ENCODE measurements around the gene ALDH4A1. TPM values are rescaled to one million over a fixed set of nuclear protein-coding genes. Genes with fewer than 3 reads are reported as not detected.
A peak's percentile ranks its signal among the peaks of the same experiment; 100 is the strongest.

ALDH4A1 gene
- total RNA-seq, 3 donors from 2014 or later (not counting 1 experiment from before 2014, with no cell fraction given), result 3.4 to 4.1 (median 3.7) TPM

DNA sequence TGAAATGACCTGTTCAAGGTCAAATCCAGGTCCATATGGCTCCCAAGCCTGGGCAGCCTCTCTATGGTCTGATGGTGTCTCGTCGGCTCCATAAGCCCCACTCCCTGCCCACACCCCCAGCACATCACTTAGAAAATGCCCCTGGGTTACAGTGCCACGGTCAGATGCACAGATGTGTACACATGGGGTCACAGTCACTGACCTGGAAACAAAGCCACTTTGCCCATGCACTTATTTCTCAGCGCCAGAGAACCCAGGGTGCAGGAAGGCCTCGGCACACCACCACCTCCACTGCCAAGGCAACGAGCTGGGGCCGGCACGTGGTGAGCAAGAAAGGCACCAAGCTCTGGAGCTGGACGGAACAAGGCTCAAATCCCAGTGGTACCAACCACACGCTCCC lies 29.4 kb upstream of the ALDH4A1 start:
- H3K27ac ChIP-seq (ENCODE audit: low read length), result no peak overlapping the region
- peaks cover 65 to 80% of the 10 kb centered on the region in 2 donors for H3K4me1 Mint-ChIP-seq
- no peak overlapping the region for H3K4me3 ChIP-seq (ENCODE audit: low read length)
- H3K36me3 ChIP-seq (ENCODE audit: control insufficient read depth, insufficient read depth, low read length), result no peaks in the 10 kb centered on the region
- H3K4me3 Mint-ChIP-seq, result no peak overlapping the region
- intact Hi-C loops (cut with micrococcal nuclease), result no loop called here
- H3K27me3 ChIP-seq (ENCODE audit: control insufficient read depth, insufficient read depth, low read length), result no peaks in the 10 kb centered on the region
- peak overlapping the region; percentile 53 to 70 for H3K27ac Mint-ChIP-seq
- no peaks in the 10 kb centered on the region for H3K9me3 Mint-ChIP-seq
- H3K4me1 ChIP-seq (ENCODE audit: control insufficient read depth, insufficient read depth, low read length), result peaks cover 79% of the 10 kb centered on the region
- WGBS (ENCODE audit: insufficient coverage), result 79% methylated on average over 10 of the region's 10 CpGs
- no peaks in the 10 kb centered on the region for H3K9me3 ChIP-seq (ENCODE audit: control insufficient read depth, insufficient read depth, low read length)
- DNase-seq (no peak), ATAC-seq (no peak)
- H3K27me3 Mint-ChIP-seq (ENCODE audit: low read depth in 2 of 2), result no peaks in the 10 kb centered on the region
- no peaks in the 10 kb centered on the region for H3K36me3 Mint-ChIP-seq
- TF ChIP-seq, protein P1, sequence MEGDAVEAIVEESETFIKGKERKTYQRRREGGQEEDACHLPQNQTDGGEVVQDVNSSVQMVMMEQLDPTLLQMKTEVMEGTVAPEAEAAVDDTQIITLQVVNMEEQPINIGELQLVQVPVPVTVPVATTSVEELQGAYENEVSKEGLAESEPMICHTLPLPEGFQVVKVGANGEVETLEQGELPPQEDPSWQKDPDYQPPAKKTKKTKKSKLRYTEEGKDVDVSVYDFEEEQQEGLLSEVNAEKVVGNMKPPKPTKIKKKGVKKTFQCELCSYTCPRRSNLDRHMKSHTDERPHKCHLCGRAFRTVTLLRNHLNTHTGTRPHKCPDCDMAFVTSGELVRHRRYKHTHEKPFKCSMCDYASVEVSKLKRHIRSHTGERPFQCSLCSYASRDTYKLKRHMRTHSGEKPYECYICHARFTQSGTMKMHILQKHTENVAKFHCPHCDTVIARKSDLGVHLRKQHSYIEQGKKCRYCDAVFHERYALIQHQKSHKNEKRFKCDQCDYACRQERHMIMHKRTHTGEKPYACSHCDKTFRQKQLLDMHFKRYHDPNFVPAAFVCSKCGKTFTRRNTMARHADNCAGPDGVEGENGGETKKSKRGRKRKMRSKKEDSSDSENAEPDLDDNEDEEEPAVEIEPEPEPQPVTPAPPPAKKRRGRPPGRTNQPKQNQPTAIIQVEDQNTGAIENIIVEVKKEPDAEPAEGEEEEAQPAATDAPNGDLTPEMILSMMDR (IDR thresholded peaks at IDR 0.05), result no peak

DNA sequence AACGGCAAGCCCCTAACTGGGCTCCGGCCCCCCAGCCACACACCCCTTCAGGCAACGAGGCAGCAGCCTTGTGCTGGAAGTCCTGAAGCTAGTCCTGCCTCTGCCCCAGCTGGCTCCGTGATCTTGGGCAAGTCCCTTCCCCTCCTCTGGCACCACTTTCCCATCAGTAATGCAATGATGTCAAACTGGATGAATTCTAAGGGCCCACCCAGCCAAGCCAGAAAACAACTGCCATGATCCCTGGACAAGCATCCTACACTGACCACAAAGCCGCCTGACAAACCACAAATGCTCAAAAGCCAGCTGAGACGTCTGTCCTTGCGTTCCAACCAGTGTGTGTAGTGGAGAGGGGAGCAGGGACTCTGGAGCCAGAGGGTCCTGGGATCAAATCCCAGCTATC lies 27.3 kb upstream of the ALDH4A1 start:
- intact Hi-C loops (cut with micrococcal nuclease), result no loop called here

DNA sequence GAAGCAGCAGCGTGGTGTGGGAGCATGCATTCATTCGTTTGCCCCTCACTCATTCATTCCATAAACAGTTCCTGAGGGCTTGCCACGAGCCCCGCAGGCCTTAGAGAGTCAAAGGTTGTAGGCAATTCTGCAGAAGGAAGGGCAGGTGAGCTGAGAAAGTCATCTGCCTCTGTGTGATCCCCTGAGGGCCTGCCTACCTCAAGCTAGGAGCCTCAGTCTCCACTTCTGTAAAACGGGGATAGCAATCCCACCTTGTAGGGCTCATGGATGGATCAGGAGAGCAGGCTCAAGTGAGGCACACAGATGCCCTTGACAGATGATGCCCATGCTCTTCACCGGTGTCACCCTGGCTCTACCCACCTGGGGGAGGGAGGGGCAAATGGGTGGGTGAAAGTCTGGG lies 26.6 kb upstream of the ALDH4A1 start:
- intact Hi-C loops (cut with micrococcal nuclease), result no loop called here
- 92% methylated on average over 6 of the region's 6 CpGs for WGBS (ENCODE audit: insufficient coverage)
- peak overlapping the region; percentile 45 for H3K4me3 Mint-ChIP-seq
- peaks cover 68 to 76% of the 10 kb centered on the region in 2 donors for H3K4me1 Mint-ChIP-seq
- no peaks in the 10 kb centered on the region for H3K27me3 Mint-ChIP-seq (ENCODE audit: low read depth in 2 of 2)
- TF ChIP-seq, protein P1 (IDR thresholded peaks at IDR 0.05), result no peak
- no peaks in the 10 kb centered on the region for H3K9me3 ChIP-seq (ENCODE audit: control insufficient read depth, insufficient read depth, low read length)
- H3K36me3 Mint-ChIP-seq, result no peaks in the 10 kb centered on the region
- DNase-seq (no peak), ATAC-seq (no peak)
- H3K27ac ChIP-seq (ENCODE audit: low read length), result no peak overlapping the region
- peak overlapping the region; percentile 93 to 95 for H3K27ac Mint-ChIP-seq
- peaks cover 0 to 2% of the 10 kb centered on the region in 2 donors for H3K9me3 Mint-ChIP-seq
- peaks cover 82% of the 10 kb centered on the region for H3K4me1 ChIP-seq (ENCODE audit: control insufficient read depth, insufficient read depth, low read length)
- no peaks in the 10 kb centered on the region for H3K27me3 ChIP-seq (ENCODE audit: control insufficient read depth, insufficient read depth, low read length)
- no peaks in the 10 kb centered on the region for H3K36me3 ChIP-seq (ENCODE audit: control insufficient read depth, insufficient read depth, low read length)
- no peak overlapping the region for H3K4me3 ChIP-seq (ENCODE audit: low read length)

More for the DNA sequence above, 27.3 kb upstream of the ALDH4A1 start:
- no peaks in the 10 kb centered on the region for H3K36me3 Mint-ChIP-seq
- no peak overlapping the region for H3K4me3 ChIP-seq (ENCODE audit: low read length)
- peaks cover 0 to 2% of the 10 kb centered on the region in 2 donors for H3K9me3 Mint-ChIP-seq
- H3K9me3 ChIP-seq (ENCODE audit: control insufficient read depth, insufficient read depth, low read length), result no peaks in the 10 kb centered on the region
- H3K27me3 Mint-ChIP-seq (ENCODE audit: low read depth in 2 of 2), result no peaks in the 10 kb centered on the region
- DNase-seq (no peak), ATAC-seq (no peak)
- H3K4me1 Mint-ChIP-seq, result peaks cover 68 to 75% of the 10 kb centered on the region in 2 donors
- 72% methylated on average over 6 of the region's 7 CpGs for WGBS (ENCODE audit: insufficient coverage)
- peak overlapping the region; percentile 11 to 70 for H3K27ac Mint-ChIP-seq
- H3K27ac ChIP-seq (ENCODE audit: low read length), result no peak overlapping the region
- H3K36me3 ChIP-seq (ENCODE audit: control insufficient read depth, insufficient read depth, low read length), result no peaks in the 10 kb centered on the region
- H3K4me3 Mint-ChIP-seq, result no peak overlapping the region
- peaks cover 79% of the 10 kb centered on the region for H3K4me1 ChIP-seq (ENCODE audit: control insufficient read depth, insufficient read depth, low read length)
- no peaks in the 10 kb centered on the region for H3K27me3 ChIP-seq (ENCODE audit: control insufficient read depth, insufficient read depth, low read length)
- TF ChIP-seq, protein P1 (IDR thresholded peaks at IDR 0.05), result no peak

DNA sequence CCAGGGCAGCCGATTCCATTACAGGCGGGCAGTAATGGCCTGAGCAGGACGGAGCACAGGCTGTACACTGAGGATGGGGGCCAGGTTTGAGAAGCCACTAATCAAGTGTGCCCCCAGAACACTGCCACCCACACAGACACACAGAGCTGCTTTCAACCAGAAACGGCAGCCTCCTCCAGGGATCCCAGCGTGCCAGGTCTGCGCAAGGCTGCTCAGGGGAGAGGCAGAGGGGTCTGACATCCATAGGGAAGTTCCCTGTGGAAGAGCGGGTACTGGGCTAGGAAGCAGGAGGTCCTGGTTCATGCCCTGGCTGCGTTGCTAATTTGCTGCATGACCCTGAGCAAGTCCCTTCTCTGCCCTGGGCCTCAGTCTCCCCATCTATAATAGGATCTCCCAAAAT lies 26.1 kb upstream of the ALDH4A1 start:
- no peak overlapping the region for H3K4me3 ChIP-seq (ENCODE audit: low read length)
- TF ChIP-seq, protein P1 (IDR thresholded peaks at IDR 0.05), result no peak

More for the DNA sequence above, 26.1 kb upstream of the ALDH4A1 start:
- WGBS (ENCODE audit: insufficient coverage), result 71% methylated on average over 8 of the region's 8 CpGs
- Histone ChIP-seq H3K27ac (ENCODE audit: low read length) (peak overlapping the region; percentile 95), H3K9me3 (ENCODE audit: control insufficient read depth, insufficient read depth, low read length) (no peaks in the 10 kb centered on the region), H3K4me1 (ENCODE audit: control insufficient read depth, insufficient read depth, low read length) (peaks cover 88% of the 10 kb centered on the region), H3K27me3 (ENCODE audit: control insufficient read depth, insufficient read depth, low read length) (no peaks in the 10 kb centered on the region), H3K36me3 (ENCODE audit: control insufficient read depth, insufficient read depth, low read length) (no peaks in the 10 kb centered on the region)
- Mint-ChIP-seq H3K4me3 (peak overlapping the region; percentile 93), H3K27ac (peak overlapping the region; percentile 93 to 95), H3K27me3 (ENCODE audit: low read depth in 2 of 2) (no peaks in the 10 kb centered on the region), H3K9me3 (peaks cover 0 to 2% of the 10 kb centered on the region in 2 donors), H3K36me3 (no peaks in the 10 kb centered on the region), H3K4me1 (peaks cover 73 to 82% of the 10 kb centered on the region in 2 donors)
- DNase-seq (no peak), ATAC-seq (no peak)
- intact Hi-C loops (cut with micrococcal nuclease), result no loop called here
